ENCODE measurements around the gene FAM171A2. TPM values are rescaled to one million over a fixed set of nuclear protein-coding genes. Genes with fewer than 3 reads are reported as not detected.

Gene FAM171A2
- polyA plus RNA-seq, 3 donors = not detected

- Histone ChIP-seq H2AFZ (ENCODE audit: insufficient read depth, low read depth, low read length, poor library complexity, severe bottlenecking) (no peak overlapping the region), H4K20me1 (ENCODE audit: insufficient read depth, low read length) (no peaks in the 10 kb centered on the region), H3K4me1 (ENCODE audit: control insufficient read depth in 1 of 2, insufficient read depth in 2 of 2, low read length in 2 of 2) (no peaks in the 10 kb centered on the region), H3K9ac (ENCODE audit: insufficient read depth, low read length, poor library complexity, severe bottlenecking) (no peak overlapping the region), H3K4me3 (replicated peaks in 1 of 3; ENCODE audit: low read depth in 2 of 3, low read length in 3 of 3) (no peak overlapping the region), H3K27ac (ENCODE audit: low read depth in 1 of 2, low read length in 2 of 2) (no peak overlapping the region), H3K79me2 (ENCODE audit: insufficient read depth, low read length) (no peaks in the 10 kb centered on the region), H3K4me2 (replicated peaks; ENCODE audit: extremely low read depth, low read length, poor library complexity, severe bottlenecking) (no peak overlapping the region), H3K27me3 (ENCODE audit: control insufficient read depth in 2 of 2, insufficient read depth in 2 of 2, low read length in 2 of 2) (peaks cover 0 to 9% of the 10 kb centered on the region in 2 donors), H3K9me3 (replicated peaks in 1 of 2; ENCODE audit: control insufficient read depth in 1 of 2, insufficient read depth in 1 of 2, low read length in 2 of 2) (no peaks in the 10 kb centered on the region), H3K36me3 (replicated peaks in 1 of 2; ENCODE audit: control insufficient read depth in 1 of 2, insufficient read depth in 2 of 2, low read length in 2 of 2) (no peaks in the 10 kb centered on the region)
- H3K9me3 Mint-ChIP-seq = peaks cover 0 to 2% (median 0%) of the 10 kb centered on the region in 7 donors
- 100% methylated on average over 3 of the region's 5 CpGs for WGBS (ENCODE audit: insufficient coverage)
- peak overlapping the region in 1 of 7 donors; percentile 36 for H3K27ac Mint-ChIP-seq
- peak; percentile 52 for TF ChIP-seq CTCF (IDR thresholded peaks at IDR 0.05)
- no peaks in the 10 kb centered on the region for H3K4me1 Mint-ChIP-seq
- peaks cover 14 to 34% (median 24%) of the 10 kb centered on the region in 3 donors for H3K27me3 Mint-ChIP-seq (ENCODE audit: low read depth in 3 of 3)
- H3K36me3 Mint-ChIP-seq = no peaks in the 10 kb centered on the region
- intact Hi-C loops (cut with micrococcal nuclease) = no loop called here
- no peak overlapping the region for H3K4me3 Mint-ChIP-seq
- DNase-seq = no peak
These were observed 12.5 kb upstream of the FAM171A2 start for GRCh38 chr17:44376124-44376523.

GRCh38 chr17:44375196-44376017, 11.8 kb upstream of the FAM171A2 start:
- intact Hi-C loops (cut with micrococcal nuclease) = no loop called here
- H3K9ac ChIP-seq (ENCODE audit: insufficient read depth, low read length, poor library complexity, severe bottlenecking) = no peak overlapping the region
- DNase-seq = no peak
- peaks cover 19 to 41% (median 31%) of the 10 kb centered on the region in 3 donors for H3K27me3 Mint-ChIP-seq (ENCODE audit: low read depth in 3 of 3)
- no peak overlapping the region for H3K4me2 ChIP-seq (replicated peaks; ENCODE audit: extremely low read depth, low read length, poor library complexity, severe bottlenecking)
- no peak overlapping the region for H3K27ac Mint-ChIP-seq
- H3K9me3 ChIP-seq (replicated peaks in 1 of 2; ENCODE audit: control insufficient read depth in 1 of 2, insufficient read depth in 1 of 2, low read length in 2 of 2) = no peaks in the 10 kb centered on the region
- no peak overlapping the region for H3K4me3 Mint-ChIP-seq
- no peaks in the 10 kb centered on the region for H3K79me2 ChIP-seq (ENCODE audit: insufficient read depth, low read length)
- H3K4me3 ChIP-seq (replicated peaks in 1 of 3; ENCODE audit: low read depth in 2 of 3, low read length in 3 of 3) = no peak overlapping the region
- 59% methylated on average over 7 of the region's 22 CpGs for WGBS (ENCODE audit: insufficient coverage)
- TF ChIP-seq CTCF (IDR thresholded peaks at IDR 0.05) = no peak
- H3K27ac ChIP-seq (ENCODE audit: low read depth in 1 of 2, low read length in 2 of 2) = no peak overlapping the region
- no peaks in the 10 kb centered on the region for H3K4me1 ChIP-seq (ENCODE audit: control insufficient read depth in 1 of 2, insufficient read depth in 2 of 2, low read length in 2 of 2)
- no peaks in the 10 kb centered on the region for H3K36me3 ChIP-seq (replicated peaks in 1 of 2; ENCODE audit: control insufficient read depth in 1 of 2, insufficient read depth in 2 of 2, low read length in 2 of 2)
- H3K9me3 Mint-ChIP-seq = peaks cover 0 to 2% (median 0%) of the 10 kb centered on the region in 7 donors
- H2AFZ ChIP-seq (ENCODE audit: insufficient read depth, low read depth, low read length, poor library complexity, severe bottlenecking) = no peak overlapping the region
- no peaks in the 10 kb centered on the region for H3K36me3 Mint-ChIP-seq
- peaks cover 0 to 16% of the 10 kb centered on the region in 2 donors for H3K27me3 ChIP-seq (ENCODE audit: control insufficient read depth in 2 of 2, insufficient read depth in 2 of 2, low read length in 2 of 2)
- H3K4me1 Mint-ChIP-seq = no peaks in the 10 kb centered on the region
- no peaks in the 10 kb centered on the region for H4K20me1 ChIP-seq (ENCODE audit: insufficient read depth, low read length)

Data from CD14-positive monocyte (primary cell).